COLO668 (cell line): ENCODE results near the gene SMARCA2.

Source experiments
- DNase-seq: peaks from one replicate; lab custom pipeline; 2025; ENCODE audit not compliant: unreplicated experiment; lab: John Stamatoyannopoulos, UW

SMARCA2 gene

DNA sequence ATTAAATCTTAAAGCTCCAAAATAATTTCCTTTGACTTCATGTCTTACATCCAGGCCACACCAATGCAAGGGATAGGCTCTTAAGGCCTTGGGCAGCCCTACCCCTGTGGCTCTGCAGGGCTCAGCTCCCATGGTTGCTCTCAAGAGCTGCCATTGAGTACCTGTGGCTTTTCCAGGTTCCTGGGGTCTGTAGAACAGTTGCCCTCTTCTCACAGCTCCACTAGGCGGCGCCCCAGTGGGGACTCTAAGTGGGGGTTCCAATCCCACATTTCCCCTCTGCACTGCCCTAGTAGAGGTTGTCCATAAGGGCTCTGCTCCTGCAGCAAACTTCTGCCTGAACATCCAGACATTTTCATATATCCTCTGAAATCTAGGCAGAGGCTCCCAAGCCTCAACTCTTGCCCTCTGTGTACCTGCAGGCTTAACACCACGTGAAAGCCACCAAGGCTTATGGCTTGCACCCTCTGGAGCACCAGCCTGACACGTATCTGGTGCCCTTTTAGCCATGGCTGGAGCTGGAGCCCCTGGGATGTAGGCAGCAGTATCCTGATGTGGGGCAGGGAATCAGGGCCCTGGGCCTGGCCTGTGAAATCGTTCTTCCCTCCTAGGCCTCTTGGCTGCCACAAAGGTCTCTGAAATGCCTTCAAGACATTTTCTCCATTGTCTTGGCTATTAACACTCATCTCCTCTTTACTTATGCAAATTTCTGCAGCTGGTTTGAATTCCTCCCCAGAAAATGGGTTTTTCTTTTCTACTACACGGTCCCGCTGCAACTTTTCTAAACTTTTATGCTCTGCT, 185.1 kb downstream of the SMARCA2 start:
- DNase-seq: no peak

DNA sequence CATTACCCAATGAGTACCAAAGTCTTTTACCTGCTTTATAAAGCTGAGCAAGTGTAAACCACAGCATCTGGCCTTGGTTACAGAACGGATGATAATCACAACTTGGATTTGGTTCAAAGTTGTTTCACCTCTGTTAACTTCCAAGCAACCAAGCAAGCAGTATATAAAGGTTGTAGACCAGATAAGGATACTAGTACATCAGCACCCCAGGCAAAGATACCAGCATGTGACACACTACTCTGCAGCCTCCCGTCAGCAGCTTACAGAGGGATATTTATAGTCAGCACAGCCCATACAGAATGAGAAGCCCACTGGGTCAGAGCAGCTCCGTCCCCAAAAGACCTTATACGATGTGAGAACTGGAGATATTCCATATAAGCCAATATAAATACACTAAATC, 193.3 kb downstream of the SMARCA2 start:
- no peak for DNase-seq

GRCh38 chr9:2208991-2209390, 193.8 kb downstream of the SMARCA2 start:
- no peak for DNase-seq

GRCh38 chr9:2209400-2209799, 194.3 kb downstream of the SMARCA2 start:
- DNase-seq: no peak

DNA sequence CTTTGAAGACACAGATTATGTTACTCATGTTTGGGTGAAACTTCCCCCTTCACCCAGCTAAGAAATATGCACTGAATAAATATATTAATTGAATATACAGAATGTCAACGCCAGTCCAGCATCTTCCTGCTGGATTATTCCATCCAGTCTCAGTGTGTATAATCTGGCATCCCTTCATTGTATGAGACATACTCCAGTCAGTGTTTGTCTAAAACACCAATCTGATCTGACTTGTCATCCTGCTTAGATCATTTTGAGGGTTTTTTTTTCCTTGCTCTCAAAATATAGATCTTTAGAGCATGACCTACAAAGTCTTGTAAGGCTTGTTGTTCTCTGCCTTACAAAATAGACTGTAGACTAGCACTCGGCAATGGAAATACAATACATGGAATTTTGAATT, 195.1 kb downstream of the SMARCA2 start:
- DNase-seq: no peak

- DNase-seq: no peak
Measured at GRCh38 chr9:2213830-2214468, 198.8 kb downstream of the SMARCA2 start.

DNA sequence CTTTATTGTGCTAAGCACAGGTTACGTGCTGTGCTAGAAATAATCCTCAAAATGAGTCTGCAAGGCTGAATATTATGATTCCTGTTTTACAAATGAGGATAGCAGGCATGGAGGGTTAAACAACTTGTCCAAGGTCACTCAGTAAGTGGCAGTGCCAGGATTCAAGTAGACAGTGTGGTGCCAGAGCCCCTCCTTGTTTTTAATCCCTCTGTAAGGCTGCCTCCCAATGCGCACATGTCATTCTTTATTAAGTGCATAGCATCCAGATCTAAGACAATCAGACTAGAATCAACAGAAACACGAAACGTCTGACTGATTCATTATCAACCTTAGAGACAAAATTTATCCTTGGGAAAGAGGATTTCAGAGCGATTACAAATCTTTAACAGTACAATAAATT, 199.6 kb downstream of the SMARCA2 start:
- DNase-seq: no peak

GRCh38 chr9:2215921-2216441, 200.8 kb downstream of the SMARCA2 start:
- DNase-seq: no peak

GRCh38 chr9:2216591-2216990, 201.4 kb downstream of the SMARCA2 start:
- no peak for DNase-seq

DNA sequence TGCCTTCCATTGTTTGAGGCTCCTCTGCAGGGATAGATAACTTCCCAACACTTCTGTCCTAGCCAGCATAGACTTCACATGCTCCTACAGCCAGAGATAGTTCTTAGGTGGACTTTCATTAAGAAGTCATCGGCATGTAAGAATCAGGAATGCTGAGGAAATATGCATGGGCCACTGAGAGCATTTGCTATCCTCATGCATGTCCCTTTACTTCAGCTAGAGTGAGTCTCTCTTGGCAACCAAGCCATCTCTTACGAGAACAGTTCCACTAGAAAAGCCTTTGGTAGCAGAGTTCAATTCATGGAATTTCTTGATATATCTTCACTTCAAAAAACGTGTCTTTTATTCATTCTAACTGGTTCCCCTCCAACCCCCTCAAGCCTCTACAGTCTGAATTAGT, 202.4 kb downstream of the SMARCA2 start:
- no peak for DNase-seq

GRCh38 chr9:2220036-2220435, 204.9 kb downstream of the SMARCA2 start:
- DNase-seq: no peak

DNA sequence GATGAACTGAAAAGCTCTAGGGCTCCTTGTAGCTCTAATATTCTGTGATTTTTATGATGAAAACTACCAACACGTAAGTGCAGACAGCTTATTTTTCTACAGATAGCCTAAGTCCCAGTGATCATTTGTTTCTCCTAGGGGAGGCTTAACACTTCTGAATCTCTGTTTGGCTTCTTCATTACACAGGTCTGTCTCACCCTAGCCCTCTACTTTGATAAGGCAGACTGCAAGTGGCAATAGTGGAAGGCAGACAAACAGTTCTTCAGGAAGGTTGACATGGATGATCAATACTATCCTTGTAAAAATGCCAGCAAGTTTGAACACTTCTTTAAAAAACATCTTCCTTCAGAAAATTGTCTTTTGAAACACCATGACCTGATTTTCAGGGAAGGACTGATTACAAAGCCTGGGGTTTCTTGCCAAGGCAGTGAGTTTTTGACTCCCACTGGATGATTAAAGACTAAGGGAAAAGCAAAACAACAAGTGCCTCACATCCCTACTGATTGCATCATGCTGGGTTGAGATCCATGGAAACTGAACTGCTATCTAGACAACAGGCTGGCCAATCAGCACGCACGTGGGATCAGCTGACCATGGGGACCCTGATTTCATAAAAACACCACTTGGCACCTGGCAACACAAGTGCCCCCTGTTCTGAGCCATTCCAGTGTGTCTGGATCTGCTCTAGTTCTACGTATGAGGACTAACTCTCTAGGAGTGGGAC, 212.2 kb downstream of the SMARCA2 start:
- DNase-seq: no peak

DNA sequence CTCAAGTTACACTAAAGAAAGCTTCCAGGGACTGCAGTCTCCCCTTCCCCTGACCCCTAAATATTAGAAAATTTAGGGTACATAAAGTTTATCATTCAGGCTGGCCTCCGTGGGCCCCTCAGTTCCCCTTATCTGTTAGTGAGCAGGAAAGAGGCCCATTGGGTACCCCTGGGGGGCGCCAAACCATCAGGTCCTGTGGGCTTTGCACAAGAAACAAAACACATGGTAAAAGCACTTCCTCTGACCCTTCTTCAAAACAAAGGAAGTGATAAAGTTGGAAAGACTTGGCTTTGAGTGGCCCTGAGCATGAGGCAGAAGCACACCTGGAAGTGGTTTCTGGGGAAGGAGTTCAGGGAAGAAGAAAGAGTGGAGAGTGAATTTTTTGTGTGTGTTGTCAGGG, 213.0 kb downstream of the SMARCA2 start:
- DNase-seq: peak; percentile 58

GRCh38 chr9:2228641-2229040, 213.5 kb downstream of the SMARCA2 start:
- DNase-seq: no peak

DNA sequence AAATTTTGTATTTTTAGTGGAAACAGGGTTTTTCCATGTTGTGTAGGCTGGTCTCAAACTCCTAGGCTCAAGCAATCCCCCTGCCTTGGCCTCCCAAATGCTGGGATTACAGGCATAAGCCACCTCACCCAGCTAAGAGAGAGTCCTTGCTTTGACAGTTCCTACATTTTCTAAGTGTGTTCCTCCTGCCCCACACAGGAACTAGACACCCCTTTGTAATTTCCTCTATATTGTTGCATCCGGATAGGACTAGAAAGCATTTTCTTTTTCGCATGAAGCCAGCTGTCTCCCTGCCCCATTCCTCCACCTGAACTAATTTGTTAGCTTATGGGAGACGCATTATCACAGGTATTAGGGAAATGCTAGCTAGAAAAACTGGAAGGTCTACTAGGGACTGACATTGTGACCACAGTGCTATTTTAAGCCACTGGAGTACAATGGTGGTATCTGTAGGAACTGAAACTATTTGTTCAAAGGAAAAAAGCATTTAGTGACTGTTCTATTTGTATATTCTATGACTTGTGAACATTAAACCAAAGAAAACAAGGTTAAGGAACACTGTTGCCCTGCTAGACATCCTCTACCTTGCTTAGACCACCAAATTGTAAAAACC, 214.1 kb downstream of the SMARCA2 start:
- no peak for DNase-seq

GRCh38 chr9:2230362-2230761, 215.2 kb downstream of the SMARCA2 start:
- DNase-seq: no peak

DNA sequence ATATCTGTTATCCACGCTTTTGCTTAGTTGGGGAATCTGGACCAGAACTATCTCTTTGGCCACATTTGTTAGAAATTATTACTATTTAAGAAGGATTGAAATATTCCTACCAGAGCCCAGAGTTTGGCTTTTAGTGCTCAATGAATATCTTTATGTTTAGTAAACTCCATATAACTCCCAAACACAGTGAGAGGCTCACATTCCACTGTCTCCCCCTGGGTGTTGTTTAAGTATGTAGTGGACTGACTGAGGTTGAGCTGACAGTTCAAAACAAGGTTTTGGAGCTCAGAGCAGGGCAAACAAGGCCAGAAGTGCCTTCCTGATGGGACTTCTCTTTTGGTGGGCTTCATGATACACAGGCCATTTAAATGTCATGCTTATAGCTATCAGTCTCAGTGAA, 216.0 kb downstream of the SMARCA2 start:
- no peak for DNase-seq

DNA sequence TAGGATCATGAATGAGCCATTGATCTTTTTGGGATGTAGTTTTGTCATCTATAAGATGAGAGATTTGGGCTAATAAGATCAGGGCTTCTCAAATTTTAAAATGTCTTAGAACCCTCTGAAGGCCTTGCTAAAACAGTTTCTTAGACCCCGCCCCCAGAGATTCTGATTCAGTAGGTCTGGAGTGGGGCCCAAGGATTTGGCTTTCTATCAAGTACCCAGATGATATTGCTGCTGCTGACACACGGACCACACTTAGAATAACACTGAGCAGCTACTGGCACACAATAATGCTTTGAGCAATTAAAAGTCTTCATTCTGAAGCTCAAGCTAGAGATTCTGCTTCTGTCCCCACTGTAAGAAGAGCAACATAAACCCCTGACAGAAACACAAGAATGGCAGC, 216.7 kb downstream of the SMARCA2 start:
- DNase-seq: no peak

GRCh38 chr9:2233274-2233673, 218.1 kb downstream of the SMARCA2 start:
- no peak for DNase-seq

DNA sequence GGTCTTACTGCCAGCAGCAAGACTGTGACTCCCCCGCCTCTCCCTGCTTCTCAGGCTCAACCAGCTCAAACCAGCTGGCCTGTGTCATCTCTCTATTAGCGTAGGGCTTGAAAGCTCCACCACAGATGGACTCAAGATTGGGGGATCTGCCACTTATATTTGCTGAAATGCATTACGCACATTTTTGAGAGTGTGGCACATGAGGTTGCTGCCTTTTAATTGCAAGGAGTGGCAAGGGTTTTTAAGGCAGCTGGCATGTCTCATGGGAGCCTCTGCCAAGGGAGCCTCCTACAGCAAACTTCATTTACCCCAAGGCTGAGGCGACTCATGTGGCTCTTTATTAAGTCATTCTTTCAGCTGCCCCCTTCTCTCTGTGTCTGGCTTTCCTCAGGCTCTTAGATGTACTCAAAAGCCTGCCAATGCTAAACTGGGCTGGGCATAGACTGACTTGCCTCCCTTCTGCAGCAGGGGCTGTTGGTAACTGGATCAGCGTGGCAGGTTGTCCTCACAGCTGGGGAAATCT, 219.3 kb downstream of the SMARCA2 start:
- no peak for DNase-seq

DNA sequence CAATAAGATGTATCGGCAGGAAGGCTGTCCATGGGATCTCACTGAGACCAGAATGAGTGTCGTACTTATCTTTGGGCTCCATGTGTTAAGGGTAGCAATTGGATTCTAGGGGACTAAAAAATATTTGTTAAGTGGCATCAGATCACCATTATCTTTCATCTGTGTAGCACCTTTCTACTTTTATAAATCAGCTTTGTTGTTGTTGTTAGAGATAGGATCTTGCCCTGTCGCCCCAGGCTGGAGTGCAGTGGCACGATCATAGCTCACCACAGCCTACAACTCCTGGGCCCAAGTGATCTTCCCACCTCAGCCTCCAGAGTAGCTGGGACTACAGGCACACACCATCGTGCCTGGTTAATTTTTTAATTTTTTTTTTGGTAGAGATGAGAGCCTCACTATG, 220.5 kb downstream of the SMARCA2 start:
- no peak for DNase-seq
